GM18511 (cell line): ENCODE data around the gene CCDC81.

Source experiments
- ATAC-seq: cut with Tn5 transposase; IDR thresholded peaks from one replicate; pipeline ENCODE4 v1.9.1; 2021; ENCODE audit warnings: mild to moderate bottlenecking, moderate library complexity; ENCODE audit not compliant: unreplicated experiment

CCDC81 gene

GRCh38 chr11:86435711-86436110, 61.0 kb downstream of the CCDC81 start:
- ATAC-seq: no peak

GRCh38 chr11:86438685-86439084, 64.0 kb downstream of the CCDC81 start:
- no peak for ATAC-seq

GRCh38 chr11:86440305-86440716, 65.6 kb downstream of the CCDC81 start:
- no peak for ATAC-seq

- no peak for ATAC-seq
These were observed 66.2 kb downstream of the CCDC81 start for GRCh38 chr11:86440843-86441242.

GRCh38 chr11:86442420-86442819, 67.7 kb downstream of the CCDC81 start:
- ATAC-seq: no peak

GRCh38 chr11:86442827-86443226, 68.1 kb downstream of the CCDC81 start:
- no peak for ATAC-seq

- ATAC-seq: no peak
These were observed 68.7 kb downstream of the CCDC81 start for GRCh38 chr11:86443415-86443814.

GRCh38 chr11:86444981-86445380, 70.3 kb downstream of the CCDC81 start:
- no peak for ATAC-seq

- no peak for ATAC-seq
These were observed 71.7 kb downstream of the CCDC81 start for GRCh38 chr11:86446163-86446923.

GRCh38 chr11:86446924-86447285, 72.2 kb downstream of the CCDC81 start:
- no peak for ATAC-seq

- peak; percentile 40 for ATAC-seq
These were observed 73.2 kb downstream of the CCDC81 start for GRCh38 chr11:86447763-86448480.

- no peak for ATAC-seq
These were observed 75.4 kb downstream of the CCDC81 start for GRCh38 chr11:86449993-86450629.

GRCh38 chr11:86453290-86454030, 78.8 kb downstream of the CCDC81 start:
- no peak for ATAC-seq

GRCh38 chr11:86456075-86456939, 81.6 kb downstream of the CCDC81 start:
- ATAC-seq: peak; percentile 83

- no peak for ATAC-seq
These were observed 83.8 kb downstream of the CCDC81 start for GRCh38 chr11:86458294-86459001.

- no peak for ATAC-seq
These were observed 84.3 kb downstream of the CCDC81 start for GRCh38 chr11:86459002-86459385.

- no peak for ATAC-seq
These were observed 85.2 kb downstream of the CCDC81 start for GRCh38 chr11:86459682-86460460.

- ATAC-seq: no peak
These were observed 86.0 kb downstream of the CCDC81 start for GRCh38 chr11:86460461-86461385.
